ENCODE results near the gene LRMDA. TPM values are rescaled to one million over a fixed set of nuclear protein-coding genes. Genes with fewer than 3 reads are reported as not detected.
"Not testable (repeated sequence)": the region's sequence is repeated elsewhere in the genome, so short reads cannot be mapped to it uniquely, and the experiment has no call there.

The LRMDA gene
- total RNA-seq, 4 donors from 2014 or later = 9.8 to 18.6 (median 15.8) TPM

- Histone ChIP-seq H3K4me3 (no peak overlapping the region), H3K9me3 (no peaks in the 10 kb centered on the region), H3K27me3 (no peaks in the 10 kb centered on the region), H3K4me1 (peaks cover 0 to 15% (median 4%) of the 10 kb centered on the region in 4 donors), H3K36me3 (no peaks in the 10 kb centered on the region), H3K27ac (peak overlapping the region in 1 of 4 donors; percentile 20)
- DNase-seq (ENCODE audit: low spot score in 2 of 2) = no peak
- WGBS, 2 donors = 85 to 86% methylated on average over 2 of the region's 2 CpGs
- no peak for TF ChIP-seq EP300 (IDR thresholded peaks at IDR 0.05)
- TF ChIP-seq POLR2A (IDR thresholded peaks at IDR 0.05) = no peak
- TF ChIP-seq CTCF (IDR thresholded peaks at IDR 0.05) = no peak
These were observed 168.6 kb downstream of the LRMDA start for GRCh38 chr10:75599875-75600648.

- Histone ChIP-seq H3K36me3 (no peaks in the 10 kb centered on the region), H3K4me1 (peaks cover 0 to 15% (median 4%) of the 10 kb centered on the region in 4 donors), H3K9me3 (no peaks in the 10 kb centered on the region), H3K27ac (peak overlapping the region in 1 of 4 donors; percentile 20), H3K27me3 (no peaks in the 10 kb centered on the region), H3K4me3 (no peak overlapping the region)
- TF ChIP-seq EP300 (IDR thresholded peaks at IDR 0.05) (no peak), POLR2A (IDR thresholded peaks at IDR 0.05) (no peak), CTCF (IDR thresholded peaks at IDR 0.05) (no peak)
- DNase-seq (ENCODE audit: low spot score in 2 of 2) = no peak
- 53 to 56% methylated on average over 4 of the region's 4 CpGs for WGBS, 2 donors
These were observed 169.4 kb downstream of the LRMDA start for GRCh38 chr10:75600833-75601232.

- 61 to 75% methylated on average over 2 of the region's 2 CpGs for WGBS, 2 donors
- no peak overlapping the region for H3K4me3 ChIP-seq
- no peaks in the 10 kb centered on the region for H3K27me3 ChIP-seq
- DNase-seq (ENCODE audit: low spot score in 2 of 2) = no peak
- no peaks in the 10 kb centered on the region for H3K9me3 ChIP-seq
- no peak for TF ChIP-seq EP300 (IDR thresholded peaks at IDR 0.05)
- TF ChIP-seq CTCF (IDR thresholded peaks at IDR 0.05) = no peak
- TF ChIP-seq POLR2A (IDR thresholded peaks at IDR 0.05) = no peak
- H3K27ac ChIP-seq = no peak overlapping the region
- no peaks in the 10 kb centered on the region for H3K36me3 ChIP-seq
- H3K4me1 ChIP-seq = peaks cover 0 to 15% (median 4%) of the 10 kb centered on the region in 4 donors
These were observed 170.9 kb downstream of the LRMDA start for GRCh38 chr10:75602341-75602740.

GRCh38 chr10:75605096-75605495 is 173.7 kb downstream of the LRMDA start:
- no peak overlapping the region for H3K4me3 ChIP-seq
- H3K36me3 ChIP-seq = no peaks in the 10 kb centered on the region
- H3K9me3 ChIP-seq = no peaks in the 10 kb centered on the region
- H3K4me1 ChIP-seq = peaks cover 0 to 15% (median 4%) of the 10 kb centered on the region in 4 donors
- no peak for DNase-seq (ENCODE audit: low spot score in 2 of 2)
- H3K27ac ChIP-seq = no peak overlapping the region
- WGBS, 2 donors = 47 to 60% methylated on average over 4 of the region's 4 CpGs
- TF ChIP-seq CTCF (IDR thresholded peaks at IDR 0.05) (no peak), EP300 (IDR thresholded peaks at IDR 0.05) (no peak)
- no peaks in the 10 kb centered on the region for H3K27me3 ChIP-seq

GRCh38 chr10:75605795-75606194 is 174.4 kb downstream of the LRMDA start:
- H3K4me1 ChIP-seq; H3K27me3 ChIP-seq; H3K27ac ChIP-seq; DNase-seq (ENCODE audit: low spot score in 2 of 2); H3K9me3 ChIP-seq; H3K4me3 ChIP-seq; H3K36me3 ChIP-seq: not testable (repeated sequence)
- WGBS, 2 donors = 89 to 95% methylated on average over 6 of the region's 6 CpGs

Measured in tibial nerve (tissue), 4 donors.